CD4-positive, alpha-beta T cell treated with Interleukin-10 for 1 hour (primary cell): Measurements from ENCODE around the gene COG7.

ENCODE experiments used
- DNase-seq: peaks from one replicate; pipeline ENCODE4 v3.0.0-alpha.2; 2020

Gene COG7

DNA sequence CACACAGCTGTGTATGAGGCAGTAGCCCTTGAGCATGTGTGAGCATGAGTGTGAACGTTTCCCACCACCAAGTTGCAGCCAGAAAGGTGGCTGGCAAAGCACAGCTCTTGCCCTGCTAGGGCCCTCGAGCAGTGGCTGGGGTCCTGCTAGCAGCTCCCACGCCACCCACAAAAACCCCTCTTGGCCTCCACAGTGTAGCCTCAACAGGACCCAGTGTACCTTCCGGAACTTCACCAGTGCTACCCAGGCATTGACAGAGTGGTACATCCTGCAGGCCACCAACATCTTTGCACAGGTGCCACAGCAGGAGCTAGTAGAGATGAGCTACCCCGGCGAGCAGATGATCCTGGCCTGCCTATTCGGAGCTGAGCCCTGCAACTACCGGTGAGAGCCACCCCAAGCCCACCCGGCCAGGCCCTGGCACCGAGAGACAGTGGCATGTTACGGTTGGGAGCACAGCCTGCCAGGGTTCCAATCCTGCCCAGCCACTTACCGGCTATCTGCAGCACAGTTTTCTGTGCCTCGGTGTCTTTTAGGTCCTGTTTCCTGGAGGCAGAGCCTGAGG lies 97.8 kb downstream of the COG7 start:
- no peak for DNase-seq

DNA sequence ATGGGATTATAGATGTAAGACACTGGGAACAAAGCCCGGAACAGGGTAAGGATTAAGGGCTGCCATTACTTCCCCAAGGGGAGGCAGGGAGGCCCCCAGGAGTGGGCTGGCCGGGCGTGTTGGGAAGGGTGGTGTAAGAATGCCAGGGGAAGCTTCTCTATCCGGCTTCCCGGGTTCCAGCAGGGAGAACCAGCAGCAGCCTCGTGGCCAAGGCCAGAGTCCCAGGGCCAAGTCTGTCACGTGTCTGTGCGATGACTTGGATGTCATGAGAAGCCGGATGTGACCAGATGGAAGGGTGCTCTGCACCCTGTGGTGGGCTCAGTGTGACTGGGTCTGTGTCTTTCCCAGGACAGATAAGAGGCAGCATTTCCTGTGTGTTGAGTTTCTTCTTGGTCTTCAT lies 98.7 kb downstream of the COG7 start:
- no peak for DNase-seq

DNA sequence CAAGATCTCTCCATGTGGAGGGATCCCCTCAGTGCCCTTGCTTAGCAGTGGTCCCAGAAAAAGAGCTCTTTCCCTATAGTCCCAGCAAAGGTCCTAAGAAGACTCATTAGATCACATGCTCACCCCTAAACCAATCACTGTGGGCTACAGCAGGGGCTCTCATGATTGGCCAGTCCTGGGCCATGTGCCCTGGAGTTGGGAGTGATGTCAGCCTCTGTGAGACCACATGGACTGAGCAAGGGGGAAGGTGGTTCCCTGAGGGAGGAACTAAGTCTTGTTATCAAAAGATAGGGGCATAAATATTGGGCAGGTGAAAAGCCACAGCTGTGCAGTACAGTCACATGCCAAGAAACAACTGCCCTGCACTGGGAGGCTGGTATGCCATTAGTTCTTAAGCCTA lies 99.5 kb downstream of the COG7 start:
- no peak for DNase-seq

DNA sequence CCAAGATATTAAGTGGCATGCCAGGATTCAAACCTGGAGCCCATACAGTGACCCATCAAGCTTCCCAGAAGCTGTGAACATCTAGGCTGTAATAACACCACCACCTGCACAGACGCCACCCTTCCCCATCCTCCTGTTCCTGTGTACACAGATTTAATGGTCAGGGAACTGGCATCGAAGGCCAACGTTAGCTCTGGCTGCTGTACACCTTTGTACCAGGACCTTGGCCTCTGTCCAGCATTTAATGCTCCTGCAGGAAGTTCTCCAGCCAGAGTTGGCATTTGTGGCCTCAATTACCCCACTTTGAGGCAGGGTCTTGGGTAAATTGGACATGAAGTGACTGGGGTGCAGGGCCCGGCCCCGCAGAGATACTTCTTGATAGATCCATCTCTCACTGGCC lies 101.6 kb downstream of the COG7 start:
- DNase-seq = no peak

DNA sequence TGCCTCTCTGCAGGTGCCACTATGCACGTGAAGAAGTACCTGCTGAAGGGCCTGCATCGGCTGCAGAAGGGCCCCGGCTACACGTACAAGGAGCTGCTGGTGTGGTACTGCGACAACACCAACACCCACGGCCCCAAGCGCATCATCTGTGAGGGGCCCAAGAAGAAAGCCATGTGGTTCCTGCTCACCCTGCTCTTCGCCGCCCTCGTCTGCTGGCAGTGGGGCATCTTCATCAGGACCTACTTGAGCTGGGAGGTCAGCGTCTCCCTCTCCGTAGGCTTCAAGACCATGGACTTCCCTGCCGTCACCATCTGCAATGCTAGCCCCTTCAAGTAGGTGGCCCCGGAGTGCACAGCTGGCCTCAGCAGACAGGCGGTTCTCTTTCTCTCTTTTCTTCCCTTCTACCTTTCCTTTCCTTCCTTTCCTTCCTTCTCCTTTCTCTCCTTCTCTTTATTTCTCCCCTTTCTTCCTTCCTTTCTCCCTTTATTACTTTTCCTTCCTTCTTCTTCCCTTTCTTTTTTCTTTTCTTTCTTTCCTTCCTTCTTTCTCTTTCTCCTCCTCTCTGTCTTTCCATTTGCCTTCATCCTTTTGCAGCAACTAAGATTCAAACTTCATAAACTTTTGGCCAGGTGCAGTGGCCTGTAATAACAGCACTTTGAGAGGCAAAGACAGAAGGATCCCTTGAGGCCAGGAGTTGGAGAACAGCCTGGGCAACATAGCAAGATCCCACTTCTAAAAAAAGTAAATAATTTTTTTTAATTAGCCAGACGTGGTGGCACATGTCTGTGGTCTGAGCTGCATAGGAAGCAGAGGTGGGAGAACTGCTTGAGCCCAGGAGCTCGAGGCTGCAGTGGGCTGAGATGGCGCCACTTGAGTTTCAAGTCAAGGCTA lies 104.2 kb downstream of the COG7 start:
- DNase-seq = no peak

DNA sequence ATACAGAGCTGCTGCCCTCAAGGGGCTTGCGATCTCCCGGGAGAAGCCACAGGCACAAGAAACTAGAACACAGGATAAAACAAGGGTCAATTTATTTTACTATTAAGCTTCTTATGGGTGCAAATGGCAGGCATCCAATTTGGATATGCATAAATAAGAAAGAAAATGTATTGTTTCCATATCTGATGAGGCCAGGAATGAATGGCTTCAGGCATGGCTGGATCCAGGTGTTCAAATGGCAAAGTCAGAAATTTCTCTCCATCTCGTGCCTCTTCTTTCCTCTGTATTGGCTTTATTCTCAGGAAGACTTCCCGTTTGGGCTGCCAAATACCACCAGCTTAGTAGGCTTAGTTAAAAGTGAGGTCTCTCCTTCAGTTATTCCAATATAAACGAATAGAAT lies 107.8 kb downstream of the COG7 start:
- DNase-seq = no peak

DNA sequence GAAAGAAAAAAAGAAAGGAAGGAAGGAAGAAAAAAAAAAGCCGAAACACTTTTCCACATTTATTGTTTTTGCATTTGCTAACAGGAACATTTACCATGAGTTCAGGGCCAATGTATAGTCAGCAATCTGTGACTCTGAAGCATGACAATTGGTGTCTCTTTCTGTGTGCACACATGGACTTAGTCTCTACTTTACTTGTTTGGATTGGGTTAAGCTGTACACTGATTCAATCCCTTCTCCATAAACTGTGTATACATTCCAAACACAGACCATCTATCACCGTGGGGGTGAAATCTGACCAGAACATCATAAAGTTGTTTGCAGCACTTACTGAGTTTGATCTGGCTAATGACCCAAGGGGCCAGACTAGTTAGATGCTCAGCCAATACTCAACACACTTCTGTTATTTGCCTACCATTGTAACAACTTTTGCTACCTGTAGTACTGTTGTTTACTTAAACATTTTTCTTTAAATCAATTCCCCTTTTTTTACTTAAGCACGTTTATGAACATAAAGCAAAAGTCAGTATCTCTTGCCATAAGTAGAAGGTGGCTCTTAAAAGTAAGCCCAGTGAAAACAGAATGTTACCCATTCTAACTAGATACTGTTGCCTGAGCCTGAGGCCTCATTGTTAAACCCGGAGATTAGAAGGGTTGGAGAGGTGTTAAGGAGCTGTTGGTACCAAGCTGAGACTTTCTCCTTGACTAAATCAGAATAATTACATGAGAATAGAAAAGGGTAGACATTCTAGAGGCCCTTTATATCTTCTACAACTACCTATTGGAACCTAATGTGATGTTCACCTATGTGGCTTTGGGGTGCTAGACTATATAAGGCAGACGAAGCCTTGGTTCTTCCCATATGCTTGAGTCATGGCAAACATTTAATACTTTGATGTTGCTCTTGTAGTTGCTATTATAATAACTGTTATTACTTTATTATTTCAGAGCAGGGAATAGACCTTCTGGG lies 109.1 kb downstream of the COG7 start:
- no peak for DNase-seq

DNA sequence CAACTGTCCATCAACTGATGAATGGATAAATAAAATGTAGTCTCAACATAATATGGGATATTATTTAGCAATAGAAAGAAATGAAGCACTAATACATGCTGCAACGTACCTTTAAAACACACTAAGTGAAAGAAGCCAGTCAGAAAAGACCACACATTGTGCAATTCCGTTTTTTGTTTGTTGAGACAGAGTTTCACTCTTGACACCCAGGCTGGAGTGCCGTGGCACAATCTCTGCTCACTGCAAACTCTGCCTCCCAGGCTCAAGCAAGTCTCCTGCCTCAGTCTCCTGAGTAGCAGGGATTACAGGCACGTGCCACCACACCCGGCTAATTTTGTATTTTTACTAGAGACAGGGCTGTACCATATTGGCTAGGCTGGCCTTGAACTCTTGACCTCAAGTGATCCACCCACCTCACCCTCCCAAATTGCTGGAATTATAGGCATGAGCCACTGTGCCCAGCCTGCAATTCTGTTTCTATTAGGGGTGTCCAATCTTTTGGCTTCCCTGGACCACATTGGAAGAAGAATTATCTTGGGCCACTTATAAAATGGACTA lies 110.8 kb downstream of the COG7 start:
- DNase-seq = no peak

DNA sequence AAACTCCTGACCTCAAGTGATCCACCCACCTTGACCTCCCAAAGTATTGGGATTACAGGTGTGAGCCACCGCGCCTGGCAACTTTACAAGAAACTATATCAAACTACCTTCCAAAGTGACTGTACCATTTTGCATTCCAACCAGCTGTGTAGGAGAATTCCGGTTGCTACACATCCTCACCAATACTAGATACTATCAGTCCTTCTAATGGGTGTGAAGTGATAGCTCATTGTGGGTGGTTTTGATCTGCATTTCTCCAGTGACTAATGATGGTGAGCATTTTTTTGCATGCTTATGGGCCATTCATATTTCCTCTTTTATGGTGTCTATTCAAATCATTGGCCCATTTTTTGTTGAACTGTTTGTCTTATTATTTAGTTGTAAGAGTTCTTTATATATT lies 113.2 kb downstream of the COG7 start:
- no peak for DNase-seq
